ENCODE data around the gene BABAM1. TPM values are rescaled to one million over a fixed set of nuclear protein-coding genes. Genes with fewer than 3 reads are reported as not detected.
"Not testable (repeated sequence)": the region's sequence is repeated elsewhere in the genome, so short reads cannot be mapped to it uniquely, and the experiment has no call there.

Gene BABAM1
- total RNA-seq, 1 donor from 2014 or later = 41.0 TPM

DNA sequence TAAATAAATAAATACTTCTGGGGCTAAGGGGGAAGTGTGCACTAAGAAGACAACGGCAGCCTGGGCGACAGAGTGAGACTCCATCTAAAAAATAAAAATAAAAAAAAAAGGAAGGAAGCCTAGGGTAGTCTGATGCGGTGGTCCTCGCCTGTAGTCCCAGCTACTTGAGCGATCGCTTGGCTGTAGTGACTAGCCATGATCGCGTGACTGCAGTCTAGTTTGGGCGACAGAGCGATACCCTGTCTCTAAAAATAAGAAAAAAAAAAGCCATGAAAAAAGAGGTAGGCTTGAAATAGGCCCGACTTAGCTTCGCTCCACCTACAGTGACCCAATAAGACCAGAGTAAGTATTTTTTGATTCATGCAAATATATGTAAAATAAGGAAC, 661 bp upstream of the BABAM1 start:
- no peak for DNase-seq (ENCODE audit: low spot score)
- ATAC-seq = no peak

DNA sequence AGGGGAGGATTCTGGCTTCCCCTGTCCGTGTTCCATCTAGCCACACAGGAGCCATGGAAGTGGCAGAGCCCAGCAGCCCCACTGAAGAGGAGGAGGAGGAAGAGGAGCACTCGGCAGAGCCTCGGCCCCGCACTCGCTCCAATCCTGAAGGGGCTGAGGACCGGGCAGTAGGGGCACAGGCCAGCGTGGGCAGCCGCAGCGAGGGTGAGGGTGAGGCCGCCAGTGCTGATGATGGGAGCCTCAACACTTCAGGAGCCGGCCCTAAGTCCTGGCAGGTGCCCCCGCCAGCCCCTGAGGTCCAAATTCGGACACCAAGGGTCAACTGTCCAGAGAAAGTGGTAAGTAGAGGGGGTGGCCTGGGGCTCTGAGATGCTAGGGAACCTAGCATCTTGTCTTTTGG, 1.5 kb downstream of the BABAM1 start:
- ATAC-seq (no peak), DNase-seq (ENCODE audit: low spot score) (no peak)

DNA sequence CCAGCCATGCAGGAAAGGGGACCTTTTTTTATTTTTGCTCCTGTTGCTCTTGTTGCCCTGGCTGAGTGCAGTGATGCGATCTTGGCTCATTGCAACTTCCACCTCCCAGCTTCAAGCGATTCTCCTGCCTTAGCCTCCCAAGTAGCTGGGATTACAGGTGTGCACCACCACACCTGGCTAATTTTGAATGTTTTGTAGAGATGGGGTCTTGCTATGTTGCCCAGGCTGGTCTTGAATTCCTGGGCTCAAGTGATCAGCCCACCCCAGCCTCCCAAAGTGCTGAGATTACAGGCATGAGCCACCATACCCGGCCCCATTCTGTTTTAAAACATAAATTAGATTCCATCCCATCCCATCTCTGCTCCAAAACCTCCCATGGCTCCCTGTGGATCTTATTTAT, 7.6 kb downstream of the BABAM1 start:
- ATAC-seq; DNase-seq (ENCODE audit: low spot score): not testable (repeated sequence)

- no peak for DNase-seq (ENCODE audit: low spot score)
- no peak for ATAC-seq
These were observed 8.4 kb downstream of the BABAM1 start for GRCh38 chr19:17275441-17276175.

DNA sequence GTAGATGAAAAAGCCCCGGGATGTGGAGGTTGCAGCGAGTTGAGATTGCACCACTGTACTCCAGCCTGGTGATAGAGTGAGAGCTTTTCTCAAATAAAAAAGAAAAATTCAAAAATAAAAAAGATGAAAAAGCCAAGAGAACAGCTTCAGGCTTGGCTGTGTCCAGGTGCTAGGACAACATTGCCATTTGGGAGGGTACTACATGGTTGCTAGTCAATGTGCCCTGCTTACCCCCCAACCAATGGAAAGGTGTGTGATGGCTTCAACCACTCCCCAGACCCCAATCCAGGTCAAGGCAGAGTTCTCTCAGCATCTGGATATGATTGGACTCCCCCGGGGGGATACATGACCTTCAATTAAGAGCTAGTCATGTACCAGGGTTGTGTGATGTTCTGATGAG, 12.2 kb downstream of the BABAM1 start:
- DNase-seq (ENCODE audit: low spot score) (no peak), ATAC-seq (no peak)

DNA sequence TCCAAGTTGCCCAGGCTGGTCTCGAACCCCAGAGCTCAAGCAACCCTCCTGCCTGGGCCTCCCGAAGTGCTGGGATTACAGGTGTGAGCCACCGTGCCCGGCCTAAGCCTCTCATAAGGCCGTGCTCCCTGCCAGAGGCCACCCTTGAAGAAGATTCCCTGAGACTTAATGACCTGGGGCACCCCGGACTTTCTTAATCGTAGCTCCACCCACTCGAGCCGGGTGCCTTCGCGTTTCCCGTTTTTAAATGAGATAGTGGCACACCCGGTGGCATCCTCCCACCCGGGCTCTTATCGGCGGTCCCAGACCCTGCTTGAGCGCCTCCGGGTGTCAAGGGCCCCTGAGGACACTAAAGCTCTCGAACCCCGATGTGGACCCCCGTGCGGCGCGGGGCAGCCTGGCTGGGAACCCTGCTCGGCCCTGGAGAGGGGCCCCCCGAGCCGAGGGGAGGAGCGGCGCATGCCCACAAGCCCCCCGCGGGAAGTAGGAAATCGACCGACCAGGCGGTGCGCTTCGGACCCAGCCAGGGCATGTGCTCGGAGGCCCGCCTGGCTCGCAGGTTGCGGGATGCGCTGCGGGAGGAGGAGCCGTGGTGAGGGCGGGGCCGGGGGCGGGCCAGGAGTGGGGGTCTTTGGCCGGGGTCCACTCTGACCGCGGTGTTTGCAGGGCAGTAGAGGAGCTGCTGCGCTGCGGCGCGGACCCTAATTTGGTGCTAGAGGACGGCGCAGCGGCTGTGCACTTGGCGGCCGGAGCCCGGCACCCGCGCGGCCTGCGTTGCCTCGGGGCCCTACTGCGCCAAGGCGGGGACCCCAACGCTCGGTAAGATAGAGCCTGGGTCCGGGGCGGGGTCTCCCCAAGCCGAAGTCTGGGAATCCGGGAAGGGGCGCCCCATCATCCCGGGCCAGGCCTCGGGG, 14.4 kb downstream of the BABAM1 start, which contains the start of gene ANKLE1:
TSS of gene ANKLE1 (plus strand) at position 511 of the 914 bp plus-strand sequence. CDS start at position 531, 20 bp downstream.
- ATAC-seq (peak; percentile 6), DNase-seq (ENCODE audit: low spot score) (no peak)

GRCh38 chr19:17282488-17283125, 15.4 kb downstream of the BABAM1 start:
- ATAC-seq = peak; percentile 99
- peak; percentile 84 for DNase-seq (ENCODE audit: low spot score)

GRCh38 chr19:17283504-17283996, 16.3 kb downstream of the BABAM1 start:
- no peak for ATAC-seq
- no peak for DNase-seq (ENCODE audit: low spot score)

- no peak for DNase-seq (ENCODE audit: low spot score)
- no peak for ATAC-seq
These were observed 18.3 kb downstream of the BABAM1 start for GRCh38 chr19:17285415-17286135.

- no peak for ATAC-seq
- no peak for DNase-seq (ENCODE audit: low spot score)
These were observed 19.0 kb downstream of the BABAM1 start for GRCh38 chr19:17286263-17286662.

DNA sequence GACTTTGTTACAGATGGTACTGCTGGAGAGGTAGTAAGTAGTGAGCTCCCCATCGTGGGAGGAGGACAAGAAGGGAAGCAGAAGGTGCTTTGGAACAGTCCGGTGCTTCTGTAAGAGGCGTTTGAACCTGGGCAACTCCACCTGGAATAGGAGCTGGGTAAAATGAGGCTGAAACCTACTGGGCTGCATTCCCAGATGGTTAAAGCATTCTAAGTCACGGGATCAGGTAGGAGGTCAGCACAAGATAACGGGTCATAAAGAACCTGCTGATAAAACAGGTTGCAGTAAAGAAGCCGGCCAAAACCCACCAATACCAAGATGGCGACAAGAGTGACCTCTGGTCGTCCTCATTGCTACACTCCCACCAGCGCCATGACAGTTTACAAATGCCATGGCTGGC, 19.5 kb downstream of the BABAM1 start:
- ATAC-seq = no peak

DNA sequence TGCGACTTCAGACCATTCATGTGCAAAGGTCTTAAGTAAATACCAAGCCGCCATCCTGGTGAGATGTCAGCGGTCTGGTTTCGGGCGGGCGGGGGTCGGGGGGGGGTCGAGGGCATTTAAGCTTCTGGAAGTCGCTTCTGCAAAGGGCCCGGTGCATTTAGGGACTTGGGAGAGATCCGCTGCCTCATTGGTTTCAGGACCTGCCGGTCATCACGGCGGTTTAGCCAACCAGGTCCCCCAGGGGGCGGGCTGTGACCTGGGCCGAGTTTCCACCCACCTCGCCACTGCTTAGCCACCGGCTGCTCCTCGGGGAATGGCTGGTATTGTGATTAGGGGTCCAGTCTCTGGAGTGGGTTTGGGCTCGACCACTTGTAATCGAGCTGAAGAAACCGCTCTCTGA, 22.2 kb downstream of the BABAM1 start:
- peak; percentile 60 for ATAC-seq

More for the DNA sequence above, 19.5 kb downstream of the BABAM1 start:
- no peak for DNase-seq (ENCODE audit: low spot score)

GRCh38 chr19:17292301-17293074, 25.2 kb downstream of the BABAM1 start:
- DNase-seq (ENCODE audit: low spot score) (no peak), ATAC-seq (peak; percentile 85)

More for the DNA sequence above, 22.2 kb downstream of the BABAM1 start:
- no peak for DNase-seq (ENCODE audit: low spot score)

DNA sequence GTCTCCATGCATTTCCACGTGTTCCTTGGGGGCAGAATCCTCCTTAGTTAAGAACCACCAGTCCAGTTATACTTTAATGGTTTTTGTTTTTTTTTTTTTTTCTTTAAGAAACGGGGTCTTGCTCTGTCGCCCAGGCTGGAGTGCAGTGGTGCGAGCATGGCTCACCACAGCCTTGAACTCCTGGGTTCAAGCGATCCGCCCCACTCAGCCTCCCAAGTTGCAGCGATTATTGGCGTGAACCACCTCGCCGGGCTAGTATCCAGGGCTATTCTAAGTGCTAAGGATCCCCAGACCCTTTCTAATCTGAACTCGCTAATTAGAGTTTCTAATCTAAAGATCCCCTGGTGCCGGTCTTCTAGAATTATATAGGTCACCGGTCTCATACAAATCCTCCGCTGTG, 26.4 kb downstream of the BABAM1 start:
- DNase-seq (ENCODE audit: low spot score) (no peak), ATAC-seq (no peak)

GRCh38 chr19:17294051-17294891, 27.0 kb downstream of the BABAM1 start:
- DNase-seq (ENCODE audit: low spot score) (no peak), ATAC-seq (peak; percentile 44)

DNA sequence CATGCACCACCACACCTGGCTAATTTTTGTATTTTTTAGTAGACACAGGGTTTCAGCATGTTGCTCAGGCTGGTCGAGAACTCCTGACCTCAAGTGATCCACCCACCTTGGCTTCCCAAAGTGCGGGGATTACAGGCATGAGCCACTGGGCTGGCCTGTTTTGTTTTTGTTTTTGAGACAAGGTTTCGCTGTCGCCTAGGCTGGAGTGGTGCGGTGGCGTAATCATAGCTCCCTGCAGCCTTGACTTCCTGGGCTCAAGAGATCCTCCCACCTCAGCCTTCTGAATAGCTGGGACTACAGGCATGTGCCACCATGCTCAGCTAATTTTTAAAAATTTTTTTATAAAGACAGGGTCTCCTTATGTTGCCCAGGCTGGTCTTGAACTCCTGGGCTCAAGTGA, 28.3 kb downstream of the BABAM1 start:
- ATAC-seq = not testable (repeated sequence)

GRCh38 chr19:17296273-17296672, 29.0 kb downstream of the BABAM1 start:
- ATAC-seq = no peak
- no peak for DNase-seq (ENCODE audit: low spot score)

More for the DNA sequence above, 28.3 kb downstream of the BABAM1 start:
- not testable (repeated sequence) for DNase-seq (ENCODE audit: low spot score)

- DNase-seq (ENCODE audit: low spot score) = no peak
- no peak for ATAC-seq
These were observed 29.7 kb downstream of the BABAM1 start for GRCh38 chr19:17296976-17297375.
